HG02870 (cell line): ENCODE measurements around the gene CTNNBL1.
"Not testable (repeated sequence)": the region's sequence is repeated elsewhere in the genome, so short reads cannot be mapped to it uniquely, and the experiment has no call there.

ENCODE experiments used
- ATAC-seq: cut with Tn5 transposase; IDR thresholded peaks from one replicate; pipeline ENCODE4 v1.9.1; 2021; ENCODE audit warnings: mild to moderate bottlenecking, moderate library complexity; ENCODE audit not compliant: unreplicated experiment

CTNNBL1 gene

DNA sequence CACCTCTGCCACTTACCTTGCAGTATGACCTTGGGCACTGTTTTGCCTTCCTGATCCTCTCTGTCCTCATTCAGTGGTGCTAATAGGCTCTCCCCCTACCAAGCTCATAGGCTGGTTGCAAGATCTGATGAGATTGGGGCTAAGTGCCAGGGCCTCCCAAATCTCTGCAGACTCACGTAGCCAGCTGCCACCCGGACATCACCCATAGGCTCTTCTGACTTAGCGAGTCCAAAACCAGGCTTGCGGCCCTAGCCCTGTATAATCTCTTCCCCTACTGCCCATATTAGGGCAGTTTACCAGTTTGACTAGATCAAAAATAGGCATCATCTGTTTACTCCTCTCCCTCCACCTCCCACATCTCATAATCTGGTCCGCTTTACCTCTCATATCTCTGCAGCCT lies 154.9 kb downstream of the CTNNBL1 start:
- ATAC-seq = no peak

DNA sequence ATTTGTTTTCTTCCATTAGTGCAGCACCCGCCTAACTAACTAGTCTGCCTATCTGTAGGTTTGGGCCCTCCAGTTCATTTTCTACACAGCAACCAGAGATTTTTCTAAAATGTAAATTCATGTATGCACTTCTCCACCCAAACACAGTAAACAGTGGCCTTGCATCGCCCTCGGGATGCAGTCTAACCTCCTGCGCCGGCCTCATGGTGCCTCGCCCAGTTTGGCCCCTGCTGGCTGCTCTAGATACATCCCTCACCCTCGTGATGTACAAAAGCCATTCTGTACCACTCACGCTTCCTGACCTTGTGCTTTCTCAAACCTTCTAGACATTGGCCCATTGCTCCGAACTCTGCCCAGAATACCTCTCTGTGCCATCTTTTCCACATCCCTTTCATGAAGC lies 155.3 kb downstream of the CTNNBL1 start:
- ATAC-seq = no peak

DNA sequence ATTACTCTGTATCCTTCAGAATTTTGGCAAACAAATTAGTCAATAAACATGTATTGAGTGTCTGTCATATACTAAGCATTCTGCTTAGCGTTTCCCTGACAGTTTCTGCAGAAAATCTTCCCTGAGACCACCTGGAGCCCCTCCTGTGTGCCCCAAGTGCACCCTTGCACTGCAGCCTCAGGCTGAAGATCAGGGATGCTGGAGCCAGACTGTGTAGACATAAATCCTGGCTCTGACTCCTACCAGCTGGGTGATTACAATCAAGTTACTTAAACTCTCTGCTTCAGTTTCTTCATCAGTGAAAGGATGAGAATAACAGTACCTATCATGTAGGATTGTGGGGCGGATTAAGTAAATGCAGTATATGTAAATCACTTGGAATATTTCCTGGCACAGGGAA lies 155.7 kb downstream of the CTNNBL1 start:
- ATAC-seq = no peak

DNA sequence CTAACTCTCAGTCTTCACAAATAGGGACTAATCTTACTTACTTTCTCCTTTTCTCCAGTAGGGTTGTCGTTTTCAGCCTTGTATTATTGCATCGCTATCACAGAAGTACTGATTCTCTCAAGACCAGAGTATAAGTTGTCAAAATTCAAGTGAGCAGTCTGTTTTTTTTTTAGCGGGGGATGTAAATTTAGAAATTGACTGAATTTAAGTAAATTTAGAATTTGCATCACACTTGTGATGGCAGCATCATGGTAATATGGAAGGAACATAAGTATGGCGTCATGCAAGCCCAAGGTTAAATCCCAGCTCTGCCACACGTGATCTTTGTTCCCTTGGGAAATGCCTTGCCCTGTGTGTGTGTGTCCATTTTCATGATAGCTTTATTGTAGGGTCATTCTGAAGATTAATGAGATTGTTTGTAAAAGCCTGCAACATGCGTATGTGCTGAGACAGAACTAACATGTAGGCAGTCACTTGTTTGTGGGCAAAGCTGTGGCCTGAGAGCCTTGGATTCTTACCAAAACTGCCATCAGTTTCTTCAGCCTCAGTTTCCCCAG lies 156.3 kb downstream of the CTNNBL1 start:
- no peak for ATAC-seq

DNA sequence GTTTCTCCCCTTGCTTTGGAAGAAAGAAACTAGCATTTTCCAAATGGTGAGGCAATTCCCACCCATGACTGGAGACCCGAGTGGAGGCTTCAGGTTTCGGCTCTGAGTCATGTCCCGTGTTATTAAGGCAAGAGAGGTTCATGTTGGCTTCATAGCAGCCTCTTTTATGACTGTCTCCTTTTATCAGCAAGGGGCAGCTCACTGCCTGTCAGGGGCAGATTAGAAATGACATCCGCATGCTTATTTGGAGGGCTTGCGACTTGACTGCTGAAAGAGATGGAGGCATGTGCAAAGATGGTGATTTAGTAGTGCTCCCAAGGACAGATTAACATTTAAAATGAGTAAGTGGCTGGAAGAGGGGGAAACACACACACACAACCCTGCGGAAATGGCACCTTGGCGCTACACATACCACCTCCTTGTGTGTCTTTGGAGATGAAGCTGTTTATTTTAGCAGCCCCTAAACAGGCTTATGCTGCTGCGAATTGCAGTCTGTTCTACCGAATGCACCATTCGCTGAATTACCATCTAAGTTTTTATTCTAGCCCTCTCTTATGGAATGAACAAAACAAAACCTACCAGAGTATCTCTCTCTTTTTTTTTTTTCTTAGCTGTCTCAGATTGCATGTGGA lies 157.0 kb downstream of the CTNNBL1 start:
- ATAC-seq = no peak

DNA sequence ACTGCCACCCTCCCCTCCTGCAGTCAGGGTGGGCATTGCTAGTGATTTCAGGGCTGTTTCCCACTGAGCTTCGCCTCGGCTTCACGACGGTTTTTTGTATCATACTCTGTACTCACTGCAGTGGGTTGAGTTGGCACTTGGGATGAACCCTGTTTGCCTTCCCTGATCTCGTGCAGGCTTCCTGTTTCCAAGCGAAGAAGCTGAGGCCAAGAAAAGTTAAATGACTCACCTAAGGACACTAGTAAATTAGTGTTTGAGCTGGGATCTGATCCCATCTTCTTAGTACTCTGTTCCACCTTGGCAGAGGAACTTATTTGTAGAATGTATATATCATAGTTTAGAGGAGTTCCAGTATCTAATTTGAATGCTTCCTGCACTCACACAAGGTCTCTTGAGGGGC lies 158.8 kb downstream of the CTNNBL1 start:
- ATAC-seq = no peak

DNA sequence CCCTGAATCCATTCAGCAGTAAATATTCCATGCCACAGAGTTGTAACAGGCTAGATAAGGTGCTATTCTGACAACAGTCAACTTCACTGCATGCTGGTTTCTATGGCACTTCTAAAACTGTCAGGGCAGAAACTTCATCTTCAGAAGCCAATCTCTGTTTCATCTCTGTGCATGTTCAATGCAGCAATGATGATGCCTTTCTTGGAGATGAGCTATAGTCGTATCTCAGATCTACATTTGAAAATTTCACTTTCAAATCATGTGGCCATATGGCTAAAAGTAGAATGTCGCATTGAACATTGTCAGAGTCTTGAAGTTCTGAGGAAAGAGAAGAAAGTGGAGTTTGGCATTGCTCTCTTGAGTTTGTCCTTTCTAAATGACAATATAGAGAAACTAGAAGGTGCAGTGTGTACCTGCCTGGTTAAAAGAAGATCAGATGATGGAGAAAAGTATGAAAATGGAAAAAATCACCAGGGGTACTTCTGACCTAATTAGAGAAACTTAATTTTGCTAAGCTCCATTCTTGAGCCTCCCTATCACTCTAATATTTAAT lies 160.1 kb downstream of the CTNNBL1 start:
- peak; percentile 81 for ATAC-seq

DNA sequence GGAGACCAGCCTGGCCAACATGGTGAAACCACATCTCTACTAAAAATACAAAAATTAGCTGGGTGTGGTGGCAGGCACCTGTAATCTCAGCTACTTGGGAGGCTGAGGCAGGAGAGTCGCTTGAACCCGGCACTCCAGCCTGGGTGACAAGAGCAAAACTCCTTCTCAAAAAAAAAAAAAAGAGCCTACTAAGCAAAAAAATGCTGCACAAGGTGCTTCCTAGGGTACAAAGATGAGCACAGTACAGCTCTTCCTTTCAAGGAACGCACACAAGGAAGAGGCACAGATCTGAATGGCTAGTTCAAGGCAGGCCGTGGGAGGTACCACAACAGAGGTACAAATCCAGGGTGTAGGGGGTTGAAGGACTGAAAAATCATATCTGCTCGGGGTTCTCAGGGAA lies 162.2 kb downstream of the CTNNBL1 start:
- not testable (repeated sequence) for ATAC-seq

DNA sequence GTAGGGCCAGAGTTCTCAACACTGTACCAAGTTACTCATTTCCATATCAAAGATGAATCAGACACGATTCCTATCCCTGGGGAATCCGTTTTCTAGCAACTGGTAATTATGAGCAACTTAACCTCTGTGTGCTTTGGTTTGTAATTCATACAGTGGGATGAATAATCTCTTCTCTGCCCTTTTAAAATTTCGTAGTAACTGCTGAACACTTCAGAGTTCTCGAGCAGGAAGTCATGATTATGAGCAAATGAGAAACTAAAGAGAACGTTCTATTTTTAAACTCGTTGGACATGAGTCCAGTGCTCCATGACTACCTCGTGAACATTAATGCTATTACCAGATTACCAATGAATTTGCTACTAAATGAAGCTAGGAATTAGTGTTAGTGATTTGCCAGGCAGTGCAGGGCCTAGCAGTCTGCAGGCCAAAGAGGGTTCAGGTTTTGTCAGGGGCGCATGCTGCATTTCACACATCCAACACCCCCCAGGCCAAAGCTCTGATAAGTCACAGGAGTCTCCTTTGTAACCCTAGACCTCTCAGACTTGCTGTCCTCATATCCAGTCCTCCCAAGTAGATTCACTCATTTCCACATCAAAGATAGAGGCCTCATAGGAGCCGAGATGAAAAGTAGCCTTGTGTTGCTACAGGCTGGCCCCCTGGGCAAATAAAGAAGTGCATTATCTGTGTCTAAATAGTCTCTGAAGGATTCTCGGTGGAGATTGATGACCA lies 163.3 kb downstream of the CTNNBL1 start:
- no peak for ATAC-seq

DNA sequence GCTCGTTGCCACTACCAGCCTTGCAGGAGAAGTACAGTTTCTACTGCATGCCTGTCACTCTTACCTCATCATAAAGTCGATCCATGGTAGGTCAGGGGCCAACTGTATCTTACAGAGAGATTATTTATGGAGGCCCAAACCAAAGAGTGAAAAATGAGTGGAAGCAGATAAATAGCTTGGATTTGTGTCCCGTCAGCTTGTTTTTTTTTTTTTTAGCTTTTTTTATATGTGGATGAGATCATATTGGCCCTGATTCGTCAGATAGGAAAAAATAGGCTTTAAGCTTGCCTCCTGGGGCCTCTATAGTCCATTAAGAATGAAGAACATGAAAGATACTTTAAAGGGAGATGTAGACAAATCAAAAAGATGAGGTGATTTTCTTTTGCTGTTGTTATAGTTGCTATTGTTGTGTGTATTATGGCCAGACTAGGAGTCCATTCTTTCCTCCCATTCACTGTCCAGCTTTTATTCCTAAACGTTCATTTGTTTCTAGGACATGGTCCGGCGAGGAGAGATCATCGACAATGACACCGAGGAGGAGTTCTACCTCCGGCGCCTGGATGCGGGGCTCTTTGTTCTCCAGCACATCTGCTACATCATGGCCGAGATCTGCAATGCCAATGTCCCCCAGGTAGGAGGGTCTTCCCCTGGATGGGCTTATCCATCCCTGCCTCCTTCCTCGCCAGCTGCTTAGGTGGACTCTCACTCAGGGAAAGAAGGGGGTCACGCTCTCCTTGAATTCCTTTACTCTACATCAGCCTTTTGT lies 165.8 kb downstream of the CTNNBL1 start:
- ATAC-seq = no peak

DNA sequence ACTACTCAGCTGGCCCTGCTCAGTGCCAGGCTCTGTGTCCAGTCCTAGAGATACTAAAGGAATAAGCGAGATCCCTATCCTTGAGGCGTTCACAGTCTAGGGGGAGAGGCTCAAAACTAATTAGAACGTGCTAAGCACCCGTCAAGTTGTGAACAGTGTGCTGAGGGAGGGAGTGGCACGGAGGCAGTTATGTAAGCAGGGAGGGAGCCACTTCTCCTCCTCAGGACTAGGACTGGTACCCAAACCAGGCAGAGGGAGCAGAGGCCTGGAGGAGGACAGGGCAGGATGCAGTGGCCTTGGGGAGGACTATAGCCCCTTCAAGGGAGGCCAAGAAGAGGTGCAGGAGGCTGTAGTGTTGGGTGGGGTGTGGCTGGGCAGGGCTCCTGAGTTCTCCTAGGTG lies 169.5 kb downstream of the CTNNBL1 start:
- ATAC-seq = no peak

DNA sequence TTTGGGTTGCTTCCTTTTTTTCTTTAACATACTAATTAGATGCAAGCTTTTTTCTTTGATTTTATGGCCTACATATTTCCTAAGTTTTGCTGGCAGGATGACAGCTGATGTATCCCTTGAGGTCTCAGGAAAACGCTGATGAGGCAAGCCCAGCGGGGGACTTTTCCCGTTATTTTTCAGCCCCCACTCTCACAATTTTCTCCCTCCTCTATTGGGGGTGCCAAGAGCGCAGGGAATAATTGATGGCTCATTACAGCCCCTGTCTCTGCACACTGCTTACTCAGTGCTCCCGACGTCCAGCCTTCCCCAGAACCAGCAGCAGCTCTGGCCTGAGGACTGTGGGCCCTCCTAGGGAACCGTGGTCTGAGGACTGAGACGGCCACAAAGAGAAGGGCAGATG lies 170.5 kb downstream of the CTNNBL1 start:
- ATAC-seq = no peak

DNA sequence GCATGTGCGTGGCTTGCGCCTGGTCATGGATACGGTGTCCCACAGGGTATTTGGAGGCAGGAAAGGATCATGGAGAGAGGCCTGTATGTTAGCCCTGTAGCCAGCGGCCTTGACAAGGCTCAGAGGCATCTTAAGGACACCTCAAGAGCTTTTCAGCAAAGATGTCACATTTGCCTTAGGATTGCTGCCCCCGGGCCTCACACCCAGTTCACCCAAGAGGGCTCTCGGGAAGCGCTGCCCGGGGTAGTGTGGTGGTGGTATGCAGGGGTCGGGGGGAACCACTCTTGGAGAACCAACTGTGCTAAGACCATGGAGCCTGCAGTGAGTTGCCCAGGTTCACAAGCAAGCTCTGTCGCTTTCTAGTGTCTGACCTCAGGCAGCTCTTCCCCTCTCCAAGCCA lies 172.2 kb downstream of the CTNNBL1 start:
- ATAC-seq = no peak

DNA sequence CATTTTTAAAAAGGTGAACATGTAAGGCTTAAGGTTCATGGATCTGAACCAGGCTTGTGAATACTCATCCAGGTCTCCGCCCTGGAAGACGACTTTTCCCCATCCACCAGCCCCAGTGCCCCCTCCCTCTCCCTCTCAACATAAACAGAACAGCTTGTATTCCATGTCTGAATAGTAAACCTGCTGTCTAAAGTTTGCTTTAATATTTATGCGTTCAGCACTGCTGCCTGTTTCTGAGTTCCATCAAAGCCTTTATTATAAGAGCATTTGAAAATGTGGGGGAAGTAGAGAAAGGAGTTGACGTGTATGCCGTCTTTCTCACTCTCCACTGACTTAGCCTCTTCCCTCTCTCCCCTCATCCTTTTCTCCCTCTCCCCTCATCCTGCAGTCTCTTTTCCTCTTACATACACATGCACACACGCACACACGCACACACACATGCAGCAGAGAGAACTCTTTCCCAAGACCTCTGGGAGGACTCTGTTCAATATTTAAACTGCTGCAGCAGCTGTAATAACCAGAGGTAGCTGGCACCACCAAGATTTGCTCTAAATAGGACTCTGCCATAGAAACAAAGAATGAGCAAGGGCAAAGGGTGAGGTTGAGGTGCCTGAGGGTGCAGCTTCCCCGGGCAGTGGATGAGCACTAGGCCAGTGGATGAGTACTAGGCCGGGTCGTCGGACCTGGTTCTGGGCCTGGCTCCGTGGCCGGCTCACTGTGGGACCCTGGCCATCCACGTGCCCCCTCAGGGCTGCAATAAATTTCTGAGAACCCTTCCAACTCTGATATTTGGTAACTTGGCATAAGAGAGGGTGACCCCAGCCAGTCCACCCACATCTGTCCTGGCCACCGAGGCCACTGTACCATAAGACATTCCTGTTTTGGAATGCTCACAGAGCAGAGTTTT lies 173.7 kb downstream of the CTNNBL1 start:
- ATAC-seq = no peak

DNA sequence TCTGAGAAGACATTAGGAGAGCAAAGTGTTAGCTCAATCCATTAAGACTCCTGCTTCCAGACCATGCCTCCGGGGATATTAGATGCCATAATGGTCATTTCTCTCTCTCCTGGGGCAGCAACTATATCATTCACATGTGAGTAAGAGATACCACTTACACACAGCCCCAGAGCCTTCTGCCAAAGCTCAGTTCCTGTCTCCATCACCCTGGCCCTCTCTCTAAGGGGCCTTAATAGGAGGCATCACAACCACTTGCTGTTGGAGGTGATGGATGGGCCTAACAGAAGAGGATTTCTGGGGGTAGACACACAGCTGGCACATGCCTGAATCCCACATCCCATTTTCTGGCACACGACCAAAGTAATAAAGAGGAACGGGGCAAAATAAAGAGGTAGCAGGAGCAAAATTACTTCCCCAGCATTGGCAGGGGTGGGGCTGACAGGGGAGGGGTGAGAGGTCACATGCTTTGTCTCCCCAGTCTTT lies 175.1 kb downstream of the CTNNBL1 start:
- no peak for ATAC-seq

DNA sequence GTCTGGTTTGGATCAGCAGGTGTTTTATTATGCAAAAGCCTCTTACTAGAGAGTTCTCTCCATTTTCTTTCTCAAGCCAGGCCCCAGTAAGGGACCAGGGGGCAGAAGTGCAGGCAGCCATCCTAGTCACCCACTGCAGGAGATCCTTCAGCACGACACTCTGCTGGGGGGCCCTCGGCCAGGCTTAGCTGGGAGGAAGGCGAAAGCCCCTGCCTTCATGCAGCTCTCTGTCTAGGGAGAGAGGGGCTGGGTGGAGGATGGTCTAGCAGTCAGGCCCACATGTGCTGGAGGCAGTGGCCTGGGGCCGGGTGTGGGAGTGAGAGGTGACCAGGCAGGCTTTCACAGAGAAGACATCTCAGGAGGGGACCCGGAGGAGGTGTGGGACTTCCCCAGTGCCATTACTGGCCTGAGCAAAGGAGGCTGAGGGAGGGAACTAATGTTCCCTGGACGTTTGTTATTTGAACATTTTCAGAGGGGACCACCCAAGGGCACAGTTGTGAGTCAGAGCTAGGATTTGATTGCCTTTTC lies 175.6 kb downstream of the CTNNBL1 start:
- ATAC-seq = no peak

DNA sequence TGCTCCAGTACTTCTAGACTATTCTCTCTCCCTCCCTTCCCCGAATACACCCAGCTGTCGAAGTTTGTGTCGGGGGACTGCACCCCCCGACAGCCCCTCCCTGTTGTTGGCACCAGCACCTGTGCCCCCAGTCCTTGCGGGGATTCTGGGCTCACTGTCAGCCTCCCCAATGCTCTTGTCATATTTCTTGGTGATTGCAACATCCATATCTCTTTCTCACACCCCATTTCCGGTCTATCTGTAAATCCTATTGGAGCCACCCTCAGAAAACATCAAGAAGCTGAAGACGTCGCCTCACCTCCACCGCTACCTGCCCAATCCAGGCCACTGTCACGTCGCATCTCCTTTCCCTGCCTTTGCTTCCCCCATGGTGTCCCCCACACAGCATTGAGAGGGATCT lies 176.5 kb downstream of the CTNNBL1 start:
- ATAC-seq = no peak

DNA sequence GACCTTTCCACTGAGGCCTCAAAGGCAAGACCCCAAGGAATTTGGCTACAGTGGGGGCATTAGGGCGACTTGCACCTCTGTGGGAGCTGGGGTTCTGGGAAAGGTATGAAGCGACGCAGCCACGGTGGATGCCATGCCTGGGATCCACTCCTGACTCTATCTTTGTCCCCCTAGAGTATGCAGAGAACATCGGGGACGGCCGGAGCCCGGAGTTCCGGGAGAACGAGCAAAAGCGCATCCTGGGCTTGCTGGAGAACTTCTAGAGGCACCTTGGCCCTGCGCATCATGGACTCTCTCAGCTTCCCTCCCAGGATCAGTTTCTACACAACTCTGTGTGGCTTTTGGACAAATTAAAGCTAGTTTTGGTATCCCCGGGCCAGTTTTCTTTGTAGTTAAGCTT lies 177.9 kb downstream of the CTNNBL1 start:
- ATAC-seq = no peak

DNA sequence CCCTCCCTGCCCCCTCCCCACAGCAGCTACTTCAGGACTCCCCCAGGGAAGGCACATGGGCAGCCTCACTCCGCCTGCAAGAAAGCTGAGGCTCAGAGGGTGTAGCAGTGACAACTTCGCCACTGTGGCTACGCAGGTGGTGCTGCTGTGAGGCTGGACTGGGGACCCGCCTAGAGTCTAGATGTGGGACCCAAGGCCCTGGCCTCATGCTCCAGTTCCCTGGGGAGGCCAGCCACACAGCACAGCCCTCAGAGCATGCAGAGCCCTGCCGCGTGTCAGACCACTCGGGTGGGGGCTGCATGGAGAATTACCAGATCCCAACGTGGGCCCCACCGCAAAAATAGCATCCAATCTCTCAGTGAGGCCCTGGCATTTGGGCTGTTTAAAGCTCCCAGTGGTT lies 178.3 kb downstream of the CTNNBL1 start:
- no peak for ATAC-seq

DNA sequence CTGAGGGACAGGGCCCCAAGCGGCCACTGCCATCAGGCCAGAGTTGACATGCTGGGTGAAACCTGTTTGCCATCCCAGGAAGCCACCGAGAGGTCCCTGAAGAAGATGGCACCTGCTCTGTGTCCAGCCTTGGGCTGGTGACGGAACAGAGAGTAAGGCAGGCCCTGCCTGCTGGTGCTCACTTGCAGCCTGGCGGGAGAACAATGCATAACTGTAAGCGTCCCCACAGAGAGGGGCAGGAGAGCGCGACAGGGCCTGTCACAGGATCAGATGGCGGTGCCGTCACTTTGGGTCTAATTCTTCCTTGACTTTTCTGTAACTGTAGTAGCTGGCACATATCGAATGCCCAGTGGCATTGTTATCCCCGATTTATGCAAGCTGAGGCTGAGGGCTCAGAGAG lies 180.1 kb downstream of the CTNNBL1 start:
- no peak for ATAC-seq
